ENCODE results near the gene POLE4.

DNA sequence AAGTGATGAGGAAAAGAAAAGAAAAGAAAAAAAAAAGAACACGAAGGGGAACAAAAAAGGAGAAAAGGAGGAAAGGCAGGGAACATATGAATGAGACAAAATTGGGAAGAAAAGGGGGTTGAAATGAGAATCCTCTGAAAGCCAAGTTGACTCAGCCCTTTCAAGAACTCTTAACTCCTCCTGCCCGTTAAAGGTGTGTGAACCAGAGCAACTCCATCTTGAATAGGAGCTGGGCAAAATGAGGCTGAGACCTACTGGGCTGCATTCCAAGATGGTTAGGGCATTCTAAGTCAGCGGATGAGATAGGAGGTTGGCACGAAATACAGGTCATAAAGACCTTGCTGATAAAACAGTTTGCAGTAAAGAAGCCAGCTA lies 4.0 kb upstream of the POLE4 start:
- TF ChIP-seq POLR2A (IDR thresholded peaks at IDR 0.05; ENCODE audit: extremely low read depth, insufficient read length), result no peak
- TF ChIP-seq, protein P1, sequence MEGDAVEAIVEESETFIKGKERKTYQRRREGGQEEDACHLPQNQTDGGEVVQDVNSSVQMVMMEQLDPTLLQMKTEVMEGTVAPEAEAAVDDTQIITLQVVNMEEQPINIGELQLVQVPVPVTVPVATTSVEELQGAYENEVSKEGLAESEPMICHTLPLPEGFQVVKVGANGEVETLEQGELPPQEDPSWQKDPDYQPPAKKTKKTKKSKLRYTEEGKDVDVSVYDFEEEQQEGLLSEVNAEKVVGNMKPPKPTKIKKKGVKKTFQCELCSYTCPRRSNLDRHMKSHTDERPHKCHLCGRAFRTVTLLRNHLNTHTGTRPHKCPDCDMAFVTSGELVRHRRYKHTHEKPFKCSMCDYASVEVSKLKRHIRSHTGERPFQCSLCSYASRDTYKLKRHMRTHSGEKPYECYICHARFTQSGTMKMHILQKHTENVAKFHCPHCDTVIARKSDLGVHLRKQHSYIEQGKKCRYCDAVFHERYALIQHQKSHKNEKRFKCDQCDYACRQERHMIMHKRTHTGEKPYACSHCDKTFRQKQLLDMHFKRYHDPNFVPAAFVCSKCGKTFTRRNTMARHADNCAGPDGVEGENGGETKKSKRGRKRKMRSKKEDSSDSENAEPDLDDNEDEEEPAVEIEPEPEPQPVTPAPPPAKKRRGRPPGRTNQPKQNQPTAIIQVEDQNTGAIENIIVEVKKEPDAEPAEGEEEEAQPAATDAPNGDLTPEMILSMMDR (IDR thresholded peaks at IDR 0.05; ENCODE audit: low read depth, low read length), result no peak
- TF ChIP-seq, protein P2, sequence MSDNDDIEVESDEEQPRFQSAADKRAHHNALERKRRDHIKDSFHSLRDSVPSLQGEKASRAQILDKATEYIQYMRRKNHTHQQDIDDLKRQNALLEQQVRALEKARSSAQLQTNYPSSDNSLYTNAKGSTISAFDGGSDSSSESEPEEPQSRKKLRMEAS (IDR thresholded peaks at IDR 0.05; ENCODE audit: low read depth, low read length), result no peak
- TF ChIP-seq MYC (IDR thresholded peaks at IDR 0.05; ENCODE audit: low read depth, low read length), result no peak

Data from NB4 (cell line).